NCI-H2196 treated with DMSO at 0.1 percent for 48 hours (cell line): ENCODE data around the gene CCDC74A.
"Not testable (repeated sequence)": the region's sequence is repeated elsewhere in the genome, so short reads cannot be mapped to it uniquely, and the experiment has no call there.

Experiments used
- DNase-seq: peaks from one replicate; lab custom pipeline; 2025; ENCODE audit not compliant: unreplicated experiment; lab: John Stamatoyannopoulos, UW

CCDC74A gene

DNA sequence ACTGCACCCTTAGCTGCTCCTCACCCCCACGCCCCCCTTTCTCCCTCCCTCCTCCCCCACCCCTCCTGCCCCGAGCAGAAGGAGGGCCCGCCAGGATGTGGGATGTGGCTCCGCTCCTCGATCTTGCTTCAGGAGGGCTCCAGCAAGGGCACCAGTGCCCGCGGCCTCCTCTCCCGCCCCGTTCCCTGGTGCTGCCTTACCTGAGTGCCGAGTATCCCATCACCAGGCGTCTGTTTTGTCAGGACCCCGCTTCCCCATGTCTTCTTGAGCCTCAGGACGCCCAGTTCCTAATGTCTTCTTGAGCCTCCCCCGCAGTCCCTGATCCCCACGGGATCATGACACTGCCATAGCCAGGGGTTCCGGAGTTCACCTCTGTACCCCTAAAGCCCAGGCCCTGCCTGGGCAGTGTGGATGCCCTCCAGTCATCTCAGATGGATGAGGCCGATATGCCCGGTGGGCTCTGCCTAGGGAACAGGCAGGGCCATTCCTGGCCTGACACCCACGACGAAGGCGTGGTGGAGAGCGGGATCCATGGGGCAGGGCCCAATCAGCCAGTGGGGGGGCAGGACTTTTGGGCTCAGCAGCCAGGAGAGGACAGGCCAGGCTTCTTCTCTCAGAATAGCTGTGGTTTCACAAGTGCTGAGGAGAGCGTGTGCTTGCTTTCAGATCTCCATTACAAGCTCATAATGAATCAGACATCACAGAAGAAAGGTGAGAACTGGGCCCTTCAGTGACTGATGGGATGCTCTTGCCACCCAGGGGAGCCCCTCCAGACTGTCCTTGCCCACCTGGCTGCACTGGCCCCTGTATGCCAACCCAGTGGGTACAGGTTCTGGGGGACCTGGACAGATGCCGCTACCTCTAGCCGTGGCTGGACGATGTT is 1.5 kb downstream of the CCDC74A start:
- DNase-seq: not testable (repeated sequence)

DNA sequence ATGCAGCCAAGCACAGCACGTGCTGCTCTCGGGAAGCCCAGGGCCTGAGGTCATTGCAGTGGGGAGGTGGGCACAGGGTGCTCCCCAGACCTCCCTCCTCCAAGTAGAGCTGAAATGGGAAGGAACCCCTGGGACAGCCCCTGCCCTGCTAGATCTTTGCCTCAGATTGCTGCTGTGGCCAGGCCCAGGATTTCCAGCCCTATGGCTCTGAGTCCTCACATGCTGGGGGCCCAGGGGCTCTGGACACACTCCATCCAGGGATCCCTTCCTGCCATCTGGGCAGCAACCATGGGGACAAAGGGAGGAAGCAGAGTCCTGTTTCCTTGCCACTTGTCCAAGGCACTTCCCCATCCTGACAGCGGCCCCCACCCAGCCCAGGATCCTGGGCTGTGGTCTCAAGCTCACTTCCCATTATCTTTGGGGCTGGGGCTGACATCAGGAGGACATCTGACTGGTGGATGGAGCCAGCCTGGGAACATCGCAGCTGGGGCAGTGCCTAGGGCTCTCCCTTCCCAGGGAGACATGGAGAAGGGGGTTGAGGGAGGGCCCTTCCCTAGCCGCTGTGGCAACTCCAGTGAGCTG is 2.3 kb downstream of the CCDC74A start:
- DNase-seq: not testable (repeated sequence)

DNA sequence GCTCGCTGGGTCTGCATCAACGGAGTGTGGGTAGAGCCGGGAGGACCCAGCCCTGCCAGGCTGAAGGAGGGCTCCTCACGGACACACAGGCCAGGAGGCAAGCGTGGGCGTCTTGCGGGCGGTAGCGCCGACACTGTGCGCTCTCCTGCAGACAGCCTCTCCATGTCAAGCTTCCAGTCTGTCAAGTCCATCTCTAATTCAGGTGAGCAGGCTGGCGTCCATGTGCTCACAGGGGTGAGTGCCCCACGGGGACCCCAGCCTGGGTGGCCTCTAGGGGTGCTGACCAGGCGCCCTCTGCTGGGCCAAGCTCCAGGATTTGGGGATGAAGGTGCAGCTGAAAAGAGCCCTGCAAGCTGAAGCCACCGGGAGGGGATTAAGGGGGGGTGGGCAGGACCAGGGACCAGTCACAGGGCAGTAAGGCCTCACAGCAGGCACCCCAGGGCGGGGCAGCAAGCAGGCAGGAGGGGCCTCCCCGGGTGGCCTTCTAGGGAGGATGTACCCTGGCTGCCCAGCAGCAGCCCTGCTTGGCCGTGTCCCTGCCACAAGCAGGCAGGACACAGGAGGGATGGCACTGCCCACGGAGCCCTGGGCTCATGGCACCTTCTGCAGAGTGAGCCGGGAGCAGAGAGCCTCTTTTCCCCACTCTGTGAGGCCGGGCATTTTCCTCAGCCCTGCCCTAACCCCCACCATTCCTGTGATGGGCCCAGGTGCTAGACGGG is 3.1 kb downstream of the CCDC74A start:
- not testable (repeated sequence) for DNase-seq

DNA sequence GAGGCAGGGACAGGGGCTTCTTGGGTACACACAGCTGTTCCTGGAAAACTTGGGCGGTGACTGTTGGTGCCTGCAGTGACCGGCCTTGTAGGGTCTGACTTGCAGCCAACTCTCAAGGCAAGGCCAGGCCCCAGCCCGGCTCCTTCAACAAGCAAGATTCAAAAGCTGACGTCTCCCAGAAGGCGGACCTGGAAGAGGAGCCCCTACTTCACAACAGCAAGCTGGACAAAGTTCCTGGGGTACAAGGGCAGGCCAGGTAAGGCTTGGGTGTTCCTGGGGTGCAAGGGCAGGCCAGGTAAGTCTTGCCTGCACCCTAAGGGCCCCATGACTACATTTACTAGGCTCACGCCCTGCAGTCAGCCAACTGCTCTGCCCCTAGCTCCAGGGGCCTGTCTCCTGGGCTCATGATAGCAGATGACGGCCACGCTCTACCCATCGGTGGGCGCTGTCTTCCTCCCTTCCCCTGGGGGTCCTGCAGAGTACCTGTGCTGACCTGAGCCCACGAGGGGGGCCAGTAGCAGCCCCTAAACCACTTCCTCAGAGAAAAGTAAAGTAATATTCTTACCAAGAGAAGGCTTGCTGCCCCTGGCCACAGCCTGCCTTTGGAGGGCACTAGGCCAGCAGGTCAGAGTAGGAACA is 4.0 kb downstream of the CCDC74A start:
- DNase-seq: not testable (repeated sequence)

DNA sequence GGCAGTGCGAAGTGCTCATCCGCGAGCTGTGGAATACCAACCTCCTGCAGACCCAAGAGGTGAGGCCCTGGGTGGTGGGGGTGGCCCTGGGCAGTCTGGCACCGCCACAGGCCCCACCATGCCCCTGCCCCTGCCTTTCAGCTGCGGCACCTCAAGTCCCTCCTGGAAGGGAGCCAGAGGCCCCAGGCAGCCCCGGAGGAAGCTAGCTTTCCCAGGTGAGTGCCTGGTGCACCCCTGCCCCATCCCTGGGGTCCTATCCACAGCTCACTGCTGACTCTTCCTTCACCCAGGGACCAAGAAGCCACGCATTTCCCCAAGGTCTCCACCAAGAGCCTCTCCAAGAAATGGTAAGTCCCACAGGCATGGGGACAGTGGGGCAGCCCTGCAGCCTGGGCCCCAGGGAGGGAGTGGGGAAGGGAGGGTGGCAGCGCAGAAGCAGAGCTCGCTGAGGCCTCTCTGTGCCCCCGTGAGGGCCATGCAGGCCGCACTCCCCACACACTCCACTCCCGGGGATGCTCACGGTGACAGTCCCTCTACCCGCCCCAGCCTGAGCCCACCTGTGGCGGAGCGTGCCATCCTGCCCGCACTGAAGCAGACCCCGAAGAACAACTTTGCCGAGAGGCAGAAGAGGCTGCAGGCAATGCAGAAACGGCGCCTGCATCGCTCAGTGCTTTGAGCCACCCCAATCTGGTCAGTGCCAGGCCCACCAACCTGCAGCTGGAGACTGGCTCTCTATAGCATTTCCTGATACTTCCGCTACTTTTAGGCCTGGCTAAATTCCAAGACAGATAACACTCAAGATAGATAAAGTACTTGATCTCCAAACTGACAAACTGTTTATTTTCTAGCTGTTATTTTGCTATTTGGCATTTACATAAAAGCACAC is 5.3 kb downstream of the CCDC74A start:
- DNase-seq: peak; percentile 33

DNA sequence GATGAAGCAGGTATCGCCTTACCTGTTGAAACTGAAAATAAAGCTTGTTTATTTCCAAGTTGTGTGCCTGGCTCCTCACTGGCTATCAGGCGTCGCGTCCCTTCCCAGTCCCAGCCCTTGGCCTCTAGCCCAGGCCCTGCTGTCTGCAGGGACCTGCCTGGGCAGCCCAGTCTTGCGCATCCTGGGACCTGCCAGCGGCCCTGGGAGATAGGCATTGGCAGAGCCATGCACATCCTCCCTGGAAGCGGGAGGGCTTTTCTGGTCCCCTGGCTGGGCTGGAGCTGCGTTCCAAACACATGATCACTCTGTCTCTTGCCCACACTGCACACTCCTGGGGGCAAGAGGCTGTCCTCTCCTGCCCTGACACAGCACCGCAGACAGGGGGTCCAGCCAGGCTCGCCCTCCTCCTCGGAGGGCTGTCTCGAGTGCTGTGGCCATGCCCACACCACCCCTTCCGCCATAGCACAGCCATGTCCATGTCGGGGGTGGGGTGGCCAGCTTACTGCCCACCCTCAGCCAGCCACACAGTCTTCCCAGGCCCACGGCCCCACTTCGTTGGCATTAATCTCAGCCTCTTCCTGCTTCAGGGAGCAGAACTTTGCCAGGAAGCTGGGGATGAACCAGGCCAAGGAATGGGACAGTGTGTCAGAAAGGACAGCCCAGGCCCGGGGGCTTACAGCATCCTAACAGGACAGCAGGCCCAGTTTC is 6.1 kb downstream of the CCDC74A start:
- peak; percentile 5 for DNase-seq

DNA sequence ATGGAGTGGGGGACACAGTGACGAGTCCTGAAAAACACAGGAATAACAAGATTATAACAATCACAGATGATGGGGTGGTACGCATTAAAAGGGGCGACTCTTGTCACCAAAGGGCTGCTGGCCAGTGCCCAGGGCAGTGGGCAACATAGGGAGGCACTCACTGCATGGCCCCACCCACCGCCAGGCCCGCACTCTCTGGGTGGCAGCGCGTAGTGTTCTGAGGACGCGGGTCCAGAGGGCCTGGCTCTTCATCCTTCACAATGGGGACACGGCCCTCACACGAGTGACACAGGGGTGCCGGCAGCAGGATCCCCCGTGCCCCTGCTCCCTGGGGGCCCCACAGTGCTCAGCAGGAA is 6.6 kb downstream of the CCDC74A start:
- not testable (repeated sequence) for DNase-seq

DNA sequence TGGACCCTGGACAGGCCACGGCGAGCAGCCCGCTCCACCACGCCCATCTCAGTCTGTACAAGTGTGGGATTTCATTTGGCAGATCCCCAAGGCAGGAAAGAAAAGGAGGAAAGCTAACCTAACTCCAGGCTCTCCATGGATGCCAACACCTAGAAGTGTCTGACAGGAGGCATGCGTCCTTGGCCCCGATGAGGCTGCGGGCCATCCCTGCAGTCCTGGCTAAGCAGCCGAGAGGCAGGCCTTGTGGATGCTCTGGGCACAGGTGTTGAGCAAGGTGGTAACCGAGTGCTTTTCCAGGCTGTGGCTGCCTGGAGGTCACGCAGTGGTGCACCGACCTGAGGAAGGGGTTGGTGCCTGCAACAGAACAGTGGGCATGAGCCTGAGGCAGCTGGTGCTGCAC is 7.3 kb downstream of the CCDC74A start:
- DNase-seq: not testable (repeated sequence)

DNA sequence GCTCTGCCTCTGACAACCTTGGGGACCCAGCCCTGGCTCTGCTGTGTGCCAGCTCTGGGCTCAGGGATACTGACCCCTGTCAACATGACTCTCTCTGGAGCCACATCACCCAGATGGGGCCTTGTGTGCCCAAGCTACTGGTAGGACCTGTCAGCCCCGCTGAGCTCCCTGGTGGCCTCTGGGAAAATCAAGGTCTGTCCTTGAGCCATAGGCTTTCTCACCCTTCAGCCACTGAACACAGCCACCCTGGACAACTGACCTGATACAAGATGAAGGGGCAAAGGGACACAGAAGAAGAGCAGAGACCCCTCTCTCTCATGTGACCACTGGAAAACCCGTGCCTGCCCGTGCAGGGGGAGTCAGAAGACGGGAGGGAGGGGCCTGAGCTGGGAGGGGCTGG is 7.8 kb downstream of the CCDC74A start:
- DNase-seq: no peak

DNA sequence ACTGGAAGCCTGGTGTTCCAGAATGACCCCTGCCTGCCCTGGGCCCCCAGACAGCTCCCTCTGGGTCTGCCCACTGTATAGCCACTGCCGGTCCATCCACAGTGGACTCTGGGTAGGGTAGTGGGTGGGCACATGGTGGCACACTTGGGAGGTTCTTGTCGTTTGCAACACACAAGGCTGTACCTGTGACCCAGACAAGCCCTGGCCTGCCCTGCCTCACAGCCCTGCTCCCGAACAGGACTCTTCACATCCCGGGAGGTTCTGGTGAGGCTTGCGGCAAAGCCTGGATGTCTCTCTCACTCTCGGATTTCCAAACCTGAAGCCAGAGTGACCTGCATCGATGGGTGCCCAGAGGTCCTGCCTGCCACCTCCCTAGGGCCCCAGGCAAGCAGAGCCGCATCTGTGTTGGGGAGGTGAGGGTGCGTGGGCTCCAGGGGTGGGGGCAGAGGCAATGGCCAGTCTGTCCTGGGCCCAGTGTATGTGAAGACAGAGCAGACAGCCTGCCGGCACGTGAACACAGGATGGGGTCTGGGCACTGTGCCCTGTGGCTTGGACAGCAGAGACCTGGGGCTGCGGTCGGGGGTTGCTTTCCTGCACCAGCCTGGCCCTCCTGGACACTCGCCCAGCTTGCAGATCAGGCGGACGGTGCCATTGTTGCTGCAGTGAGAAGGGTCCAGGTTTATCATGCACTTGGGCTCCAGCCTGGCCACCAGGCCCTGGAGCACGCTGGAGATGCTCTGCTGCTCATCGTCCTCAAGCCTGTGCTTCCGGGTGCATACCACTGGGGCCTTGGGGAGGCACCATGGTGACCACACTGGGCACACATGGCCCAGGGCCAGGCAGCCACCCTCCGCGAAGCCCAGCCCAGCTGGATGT is 8.5 kb downstream of the CCDC74A start:
- not testable (repeated sequence) for DNase-seq

DNA sequence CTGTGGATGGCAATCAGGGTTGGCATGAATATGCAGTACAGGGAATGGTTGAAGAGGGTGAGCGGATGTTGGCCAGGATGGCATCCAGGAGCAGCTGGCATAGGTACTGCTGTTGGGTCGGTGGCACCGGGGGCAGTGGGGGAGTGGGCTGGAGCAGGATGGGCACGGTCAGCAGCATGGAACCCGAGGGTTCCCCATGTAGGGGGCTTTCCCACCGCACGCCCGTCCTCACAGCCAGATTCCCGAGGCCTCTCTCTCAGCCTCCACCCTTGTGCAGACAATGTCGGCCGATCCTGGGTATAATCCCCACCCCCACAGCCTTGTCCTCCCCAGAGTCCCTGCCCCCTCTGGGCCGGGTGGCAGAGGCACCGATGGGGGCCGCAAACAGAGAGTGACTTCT is 9.2 kb downstream of the CCDC74A start:
- not testable (repeated sequence) for DNase-seq

DNA sequence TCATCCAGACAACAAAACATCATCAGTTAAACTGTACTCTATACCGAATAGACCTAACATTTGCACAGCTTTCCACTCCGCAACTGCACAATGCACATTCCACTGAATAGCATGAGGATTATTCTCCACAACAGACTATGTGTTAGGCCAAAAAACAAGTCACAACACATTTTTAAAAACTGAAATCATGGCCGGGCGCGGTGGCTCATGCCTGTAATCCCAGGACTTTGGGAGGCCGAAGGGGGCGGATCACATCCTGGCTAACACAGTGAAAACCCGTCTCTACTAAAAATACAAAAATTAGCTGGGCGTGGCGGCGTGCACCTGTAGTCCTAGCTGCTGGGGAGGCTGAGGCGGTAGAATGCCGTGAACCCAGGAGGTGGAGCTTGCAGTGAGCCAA is 11.2 kb downstream of the CCDC74A start:
- DNase-seq: not testable (repeated sequence)

DNA sequence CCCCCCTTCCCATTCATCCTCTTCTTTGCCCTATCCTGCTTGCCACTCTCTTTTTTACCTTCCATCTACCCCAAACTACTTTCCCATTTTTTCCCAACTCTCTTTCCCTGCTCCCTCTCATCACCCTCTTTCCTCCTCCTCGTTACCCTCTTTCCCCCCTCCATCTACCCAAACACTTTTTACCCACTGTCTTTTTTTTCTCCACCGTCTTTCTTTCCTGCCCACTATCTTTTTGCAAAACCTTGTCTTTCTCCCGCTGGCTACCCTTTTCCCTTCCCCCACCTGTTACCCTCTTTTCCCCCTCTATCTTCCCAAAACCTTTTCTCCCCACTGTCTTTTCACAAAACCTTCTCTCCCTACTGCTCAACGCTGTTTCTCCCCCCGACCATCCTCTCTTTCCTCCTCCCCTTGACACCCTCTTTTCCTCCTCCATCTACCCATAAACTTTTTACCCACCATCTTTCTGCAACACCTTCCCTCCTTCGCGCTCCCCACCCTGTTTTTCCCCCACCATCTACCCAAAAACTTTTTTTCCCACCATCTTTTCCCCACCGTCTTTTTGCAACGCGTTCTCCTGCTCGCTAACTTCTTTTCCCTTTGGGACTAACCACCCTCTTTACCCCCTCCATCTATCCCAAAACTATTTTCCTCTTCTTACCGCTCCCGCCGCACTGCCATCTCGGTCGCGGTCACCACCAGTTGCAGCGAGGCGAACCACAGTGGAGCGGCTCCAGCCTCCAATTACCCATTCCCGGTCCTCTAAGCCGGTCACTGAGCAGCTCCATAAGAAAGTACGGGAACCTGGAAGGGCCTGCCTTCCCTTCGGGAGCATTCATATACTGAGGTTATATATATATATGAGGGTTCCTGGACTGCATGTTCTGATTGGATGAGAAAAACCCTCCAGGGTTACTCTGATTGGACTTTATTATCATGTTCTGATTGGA is 15.0 kb downstream of the CCDC74A start:
- DNase-seq: no peak

DNA sequence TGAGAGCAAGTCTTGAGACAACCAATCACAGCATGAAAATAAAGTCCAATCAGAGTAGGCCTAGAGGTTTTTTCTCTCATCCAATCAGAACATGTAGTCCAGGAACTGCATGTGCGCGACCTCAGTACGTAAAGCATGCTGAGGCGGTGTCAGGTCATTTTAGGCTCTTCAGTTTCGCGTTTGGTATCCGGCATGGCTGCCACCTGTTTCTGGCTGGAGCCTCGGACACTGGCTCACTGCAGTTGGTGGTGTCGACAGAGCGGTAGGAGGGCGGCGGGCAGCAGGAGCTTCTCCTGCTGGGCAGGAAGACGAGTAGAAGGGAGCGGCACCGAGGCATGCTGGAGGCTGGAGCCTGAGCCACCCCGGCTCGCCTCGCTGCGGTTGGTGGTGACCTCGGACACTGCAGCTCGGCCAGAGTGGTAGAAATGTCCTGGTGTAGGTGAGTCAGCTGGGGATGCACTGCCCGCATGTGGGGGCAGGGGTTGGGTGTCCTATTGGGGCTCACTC is 15.8 kb downstream of the CCDC74A start:
- DNase-seq: no peak

DNA sequence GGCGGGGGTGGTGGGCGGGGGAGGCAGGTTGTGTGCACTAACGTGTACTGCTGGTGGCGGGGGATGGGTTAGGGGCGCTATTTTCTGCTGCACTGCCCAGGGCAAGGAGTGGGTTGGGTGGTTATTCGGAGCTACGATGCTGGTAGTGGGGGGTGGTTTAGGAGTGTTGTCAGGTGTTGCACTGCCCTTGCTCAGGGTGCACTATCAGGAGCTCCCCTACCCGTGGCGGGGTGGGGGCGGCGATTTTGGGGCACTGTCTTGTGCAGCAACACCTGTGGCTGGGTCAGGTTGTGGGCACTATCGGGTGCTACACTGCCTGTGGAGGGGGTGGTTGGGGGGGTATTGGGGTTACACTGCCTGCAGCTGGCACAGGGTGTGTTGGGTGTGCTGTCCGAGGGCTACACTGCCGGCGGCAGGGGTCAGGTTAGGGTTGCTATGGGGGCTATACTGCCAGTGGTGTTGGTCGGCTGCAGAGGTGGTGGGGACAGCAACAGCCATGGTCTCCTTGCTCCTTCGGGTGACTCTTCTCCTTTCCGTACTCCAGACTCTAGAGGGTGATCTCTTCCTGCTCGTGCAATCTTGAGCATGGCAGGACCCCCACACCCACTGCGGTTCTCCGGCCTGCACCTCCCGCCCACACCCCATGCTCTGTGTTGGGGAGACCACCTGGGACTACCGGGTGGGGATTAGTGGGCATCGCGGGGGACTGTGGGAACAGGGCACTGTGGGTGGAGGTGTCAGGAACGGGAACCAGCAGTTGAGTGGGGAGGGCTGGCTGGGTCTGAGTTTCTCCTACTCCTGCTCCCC is 16.5 kb downstream of the CCDC74A start:
- not testable (repeated sequence) for DNase-seq

DNA sequence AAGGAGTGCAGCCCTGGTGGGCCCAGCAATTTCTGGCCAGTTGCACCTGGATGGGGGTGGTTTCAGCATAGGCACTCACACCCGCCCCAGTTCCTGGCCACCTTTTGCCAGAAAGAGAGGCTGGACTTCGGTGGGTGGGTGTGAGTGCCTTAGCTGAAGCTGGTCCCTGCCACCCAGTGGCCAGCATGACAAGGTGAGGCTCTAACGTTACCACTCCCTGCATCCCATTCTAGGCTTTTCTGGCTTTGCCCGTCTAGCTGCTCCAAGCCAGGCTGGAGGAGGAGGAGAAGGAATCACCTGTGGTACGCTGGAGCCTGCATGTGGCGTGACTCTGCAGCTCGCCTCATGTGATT is 17.1 kb downstream of the CCDC74A start:
- not testable (repeated sequence) for DNase-seq

DNA sequence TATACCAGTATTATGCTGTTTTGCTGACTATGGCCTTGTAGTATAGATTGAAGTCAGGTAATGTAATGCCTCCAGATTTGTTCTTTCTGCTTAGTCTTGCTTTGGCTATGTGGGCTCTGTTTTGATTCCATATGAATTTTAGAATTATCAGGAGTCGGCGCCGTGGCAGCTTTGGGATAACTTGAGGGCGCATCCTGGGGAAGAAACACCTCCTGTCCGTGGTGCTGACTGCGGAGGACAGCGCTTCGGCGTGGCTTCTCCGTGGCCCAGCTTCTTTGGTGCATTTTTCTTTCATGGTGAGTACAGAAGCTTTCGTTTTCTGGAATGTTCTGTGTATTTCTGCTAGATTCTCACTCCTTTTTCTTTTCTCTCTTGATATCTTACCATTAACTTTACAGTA is 25.2 kb downstream of the CCDC74A start:
- DNase-seq: no peak
